T-cell (primary cell): ENCODE results near the gene CCNI. TPM values are rescaled to one million over a fixed set of nuclear protein-coding genes. Genes with fewer than 3 reads are reported as not detected.

ENCODE experiments used
- ATAC-seq, 4 experiments: fragments of 200-7000 bp in 3 of 4; fragments of 150-1000 bp in 1 of 4; cut with Tn5 transposase; replicated peaks in 1 of 4; 1 replicate in 3 of 4; 2 replicates in 1 of 4; pipeline ENCODE4 v1.10.0; 2021; ENCODE audit warnings: moderate library complexity in 3 of 4, mild to moderate bottlenecking in 2 of 4, moderate number of reproducible peaks in 1 of 4
- CTCF ChIA-PET, 2 donors: fragments of 300-600 bp; sonication (Branson Sonifier 250); formaldehyde crosslinking; loops; one replicate each; lab custom pipeline; 2022; ENCODE audit warnings: antibody characterized with exemption in 2 of 2; lab: Charles Lee
- POLR2A ChIA-PET, 2 donors: fragments of 300-600 bp; sonication (Branson Sonifier 250); formaldehyde crosslinking; loops; one replicate each; lab custom pipeline; 2022; ENCODE audit warnings: antibody characterized with exemption in 2 of 2; lab: Charles Lee
- DNase-seq, 35 experiments: peaks; one replicate each; pipeline versions ENCODE4 v3.0.0 to v3.0.0-alpha.2; 2013 to 2023
- H3K27ac ChIP-seq: one replicate; pipeline ENCODE4 v1.5.1; 2013; ENCODE audit warnings: low read length
- H3K27me3 ChIP-seq, 2 experiments: replicated peaks in 1 of 2; 1 replicate in 1 of 2; 2 replicates in 1 of 2; pipeline versions ENCODE4 v1.6.1 to v1.7.0; 2013; ENCODE audit warnings: low read length in 1 of 2, mixed read lengths in 1 of 2; ENCODE audit not compliant: control insufficient read depth in 2 of 2, insufficient read depth in 2 of 2; ENCODE audit errors: extremely low read depth in 1 of 2
- H3K36me3 ChIP-seq, 2 donors: 1 replicate in 1 of 2; 2 replicates in 1 of 2; pipeline versions ENCODE4 v1.6.1 to v1.7.0; 2013; ENCODE audit warnings: low read length in 1 of 2; ENCODE audit not compliant: control insufficient read depth in 2 of 2, insufficient read depth in 1 of 2; ENCODE audit errors: extremely low read depth in 1 of 2
- H3K4me1 ChIP-seq, 2 experiments: 1 replicate in 1 of 2; 2 replicates in 1 of 2; pipeline versions ENCODE4 v1.6.1 to v1.7.0; 2013; ENCODE audit warnings: low read length in 2 of 2, mixed read lengths in 1 of 2; ENCODE audit not compliant: insufficient read depth in 2 of 2, control insufficient read depth in 1 of 2; ENCODE audit errors: extremely low read depth in 1 of 2
- H3K4me3 ChIP-seq, 2 donors: 1 replicate in 1 of 2; 2 replicates in 1 of 2; pipeline versions ENCODE4 v1.5.1 to v1.7.0; 2013; ENCODE audit warnings: mild to moderate bottlenecking in 2 of 2, low read length in 1 of 2, moderate library complexity in 1 of 2; ENCODE audit not compliant: control insufficient read depth in 1 of 2; ENCODE audit errors: extremely low read depth in 1 of 2
- H3K9me3 ChIP-seq: 2 replicates; pipeline ENCODE4 v1.7.0; 2013
- H3K27ac Mint-ChIP-seq, 2 donors: one replicate each; pipeline ENCODE4 v1.8.0; 2020 to 2021; ENCODE audit warnings: mild to moderate bottlenecking in 2 of 2, mixed read lengths in 2 of 2
- H3K27me3 Mint-ChIP-seq, 2 donors: one replicate each; pipeline ENCODE4 v1.8.0; 2021 to 2022; ENCODE audit warnings: mixed read lengths in 2 of 2
- H3K36me3 Mint-ChIP-seq: one replicate; pipeline ENCODE4 v1.8.0; 2021; ENCODE audit warnings: mixed read lengths
- H3K4me1 Mint-ChIP-seq, 3 donors: one replicate each; pipeline ENCODE4 v1.8.0; 2020 to 2022; ENCODE audit warnings: mixed read lengths in 3 of 3, mild to moderate bottlenecking in 1 of 3
- H3K4me3 Mint-ChIP-seq, 3 donors: one replicate each; pipeline ENCODE4 v1.8.0; 2020 to 2022; ENCODE audit warnings: mild to moderate bottlenecking in 3 of 3, mixed read lengths in 3 of 3, moderate library complexity in 3 of 3
- H3K9me3 Mint-ChIP-seq, 3 donors: one replicate each; pipeline ENCODE4 v1.8.0; 2020 to 2022; ENCODE audit warnings: mixed read lengths in 3 of 3
- WGBS: methylation state at CpG from one replicate; pipeline ENCODE4 v1.1.5; 2013; ENCODE audit warnings: missing lambda C conversion rate; ENCODE audit not compliant: insufficient coverage; 5-methylcytosine and 5-hydroxymethylcytosine counted together
- total RNA-seq, 35 experiments: library from RNA in 6 of 35; stranded (reverse) in 6 of 35; fragments of 120-200 nt in 1 of 35; gene quantifications; one replicate each; pipeline versions ENCODE4 v1.2.1 to v1.2.4 and lab custom pipeline; 2013 to 2026

The CCNI gene
- total RNA-seq, 5 donors from 2014 or later (not counting 1 experiment from before 2014, with no cell fraction given), result 229 to 359 (median 256) TPM

GRCh38 chr4:77100234-77100633 is 24.4 kb upstream of the CCNI start:
- Mint-ChIP-seq H3K36me3 (no peaks in the 10 kb centered on the region), H3K4me1 (peaks cover 15 to 24% (median 18%) of the 10 kb centered on the region in 3 donors), H3K4me3 (peak overlapping the region in 1 of 3 donors; percentile 9), H3K27me3 (no peaks in the 10 kb centered on the region), H3K27ac (peak overlapping the region in 1 of 2 donors; percentile 4), H3K9me3 (no peaks in the 10 kb centered on the region)
- Histone ChIP-seq H3K9me3 (no peaks in the 10 kb centered on the region), H3K4me1 (peaks cover 11% of the 10 kb centered on the region in 2 experiments), H3K4me3 (no peak overlapping the region), H3K27me3 (no peaks in the 10 kb centered on the region), H3K36me3 (no peaks in the 10 kb centered on the region), H3K27ac (no peak overlapping the region)
- ATAC-seq, result peak in 2 of 4 experiments; percentile 18 to 46
- POLR2A ChIA-PET, result no interaction called here
- CTCF ChIA-PET, result interaction anchor here in 1 of 2 donors (0.5 to 0.8 kb wide), 2 partner anchors 86 to 105 kb away, joined by 3 to 5 read pairs; no protein-coding TSS in a partner anchor
- DNase-seq, result peak in 1 of 35 experiments; percentile 4
- 20% methylated on average over 1 of the region's 2 CpGs for WGBS

GRCh38 chr4:77097611-77098010 is 21.8 kb upstream of the CCNI start:
- H3K4me3 ChIP-seq, result no peak overlapping the region
- DNase-seq, result no peak
- H3K36me3 ChIP-seq, result no peaks in the 10 kb centered on the region
- CTCF ChIA-PET, result interaction anchor here (0.9 to 4.9 kb wide), 6 partner anchors 33 to 106 kb away, joined by 3 to 85 read pairs (median 5); no protein-coding TSS in a partner anchor
- peaks cover 20 to 33% (median 24%) of the 10 kb centered on the region in 3 donors for H3K4me1 Mint-ChIP-seq
- peaks cover 13% of the 10 kb centered on the region in 2 experiments for H3K4me1 ChIP-seq
- no peak overlapping the region for H3K27ac ChIP-seq
- POLR2A ChIA-PET, result interaction anchor here in 1 of 2 donors (0.6 kb wide), 1 partner anchor 658 kb away, joined by 4 read pairs; no protein-coding TSS in a partner anchor
- H3K27ac Mint-ChIP-seq, result no peak overlapping the region
- H3K27me3 Mint-ChIP-seq, result no peaks in the 10 kb centered on the region
- no peak for ATAC-seq
- no peaks in the 10 kb centered on the region for H3K9me3 Mint-ChIP-seq
- no peak overlapping the region for H3K4me3 Mint-ChIP-seq
- H3K27me3 ChIP-seq, result no peaks in the 10 kb centered on the region
- no peaks in the 10 kb centered on the region for H3K36me3 Mint-ChIP-seq
- no peaks in the 10 kb centered on the region for H3K9me3 ChIP-seq

- WGBS, result 71% methylated on average over 3 of the region's 6 CpGs
- Mint-ChIP-seq H3K36me3 (no peaks in the 10 kb centered on the region), H3K4me3 (no peak overlapping the region), H3K27ac (no peak overlapping the region), H3K4me1 (peaks cover 13 to 24% (median 21%) of the 10 kb centered on the region in 3 donors), H3K27me3 (no peaks in the 10 kb centered on the region), H3K9me3 (no peaks in the 10 kb centered on the region)
- no peak overlapping the region for H3K4me3 ChIP-seq
- DNase-seq (peak; percentile 19 to 78 (median 63)), ATAC-seq (peak; percentile 94 to 98 (median 96))
- H3K9me3 ChIP-seq, result no peaks in the 10 kb centered on the region
- H3K27me3 ChIP-seq, result no peaks in the 10 kb centered on the region
- H3K4me1 ChIP-seq, result peaks cover 5 to 6% of the 10 kb centered on the region in 2 experiments
- no peak overlapping the region for H3K27ac ChIP-seq
- CTCF ChIA-PET, result interaction anchor here (0.7 to 5.4 kb wide), 28 partner anchors 9 to 124 kb away, joined by 3 to 99 read pairs (median 4); partner anchors contain the start of gene CCNI (in 1 of the 2)
- no peaks in the 10 kb centered on the region for H3K36me3 ChIP-seq
- POLR2A ChIA-PET, result no interaction called here
Observed at GRCh38 chr4:77095101-77095821, 19.5 kb upstream of the CCNI start.

- Histone ChIP-seq H3K9me3 (no peaks in the 10 kb centered on the region), H3K4me1 (peaks cover 2 to 3% of the 10 kb centered on the region in 2 experiments), H3K27me3 (no peaks in the 10 kb centered on the region), H3K36me3 (no peaks in the 10 kb centered on the region), H3K4me3 (no peak overlapping the region), H3K27ac (no peak overlapping the region)
- Mint-ChIP-seq H3K4me1 (peaks cover 9 to 20% (median 16%) of the 10 kb centered on the region in 3 donors), H3K27ac (no peak overlapping the region), H3K36me3 (no peaks in the 10 kb centered on the region), H3K4me3 (no peak overlapping the region), H3K27me3 (no peaks in the 10 kb centered on the region), H3K9me3 (no peaks in the 10 kb centered on the region)
- no CpG with 5 or more reads among the region's 3 CpGs for WGBS
- no peak for DNase-seq
- no peak for ATAC-seq
- CTCF ChIA-PET, result interaction anchor here (0.7 to 5.4 kb wide), 10 partner anchors 10 to 123 kb away, joined by 3 to 99 read pairs (median 8); partner anchors contain the start of gene CCNI (in 1 of the 2)
- POLR2A ChIA-PET, result no interaction called here
Observed at GRCh38 chr4:77094496-77094895, 18.7 kb upstream of the CCNI start.

GRCh38 chr4:77093401-77093800 is 17.6 kb upstream of the CCNI start:
- H3K27ac Mint-ChIP-seq, result no peak overlapping the region
- Histone ChIP-seq H3K4me3 (no peak overlapping the region), H3K27ac (no peak overlapping the region), H3K4me1 (peaks cover 2 to 3% of the 10 kb centered on the region in 2 experiments), H3K36me3 (no peaks in the 10 kb centered on the region), H3K27me3 (no peaks in the 10 kb centered on the region), H3K9me3 (no peaks in the 10 kb centered on the region)
- ATAC-seq (no peak), DNase-seq (no peak)
- H3K4me1 Mint-ChIP-seq, result peaks cover 9 to 20% (median 16%) of the 10 kb centered on the region in 3 donors
- no peak overlapping the region for H3K4me3 Mint-ChIP-seq
- no peaks in the 10 kb centered on the region for H3K27me3 Mint-ChIP-seq
- ChIA-PET POLR2A (interaction anchor here in 1 of 2 donors (0.7 kb wide), 1 partner anchor 94 kb away, joined by 4 read pairs; no protein-coding TSS in a partner anchor), CTCF (interaction anchor here (0.6 to 5.4 kb wide), 7 partner anchors 12 to 110 kb away, joined by 3 to 99 read pairs (median 3); no protein-coding TSS in a partner anchor)
- no peaks in the 10 kb centered on the region for H3K36me3 Mint-ChIP-seq
- no peaks in the 10 kb centered on the region for H3K9me3 Mint-ChIP-seq
- WGBS, result no CpG with 5 or more reads among the region's 1 CpG

GRCh38 chr4:77092975-77093374 is 17.2 kb upstream of the CCNI start:
- no peaks in the 10 kb centered on the region for H3K36me3 ChIP-seq
- POLR2A ChIA-PET, result interaction anchor here in 1 of 2 donors (0.7 kb wide), 1 partner anchor 94 kb away, joined by 4 read pairs; no protein-coding TSS in a partner anchor
- no peak overlapping the region for H3K4me3 ChIP-seq
- H3K4me1 Mint-ChIP-seq, result peaks cover 9 to 20% (median 16%) of the 10 kb centered on the region in 3 donors
- H3K27ac ChIP-seq, result no peak overlapping the region
- no peaks in the 10 kb centered on the region for H3K27me3 ChIP-seq
- H3K36me3 Mint-ChIP-seq, result no peaks in the 10 kb centered on the region
- H3K27ac Mint-ChIP-seq, result peak overlapping the region in 1 of 2 donors; percentile 57
- no peaks in the 10 kb centered on the region for H3K9me3 ChIP-seq
- H3K27me3 Mint-ChIP-seq, result no peaks in the 10 kb centered on the region
- H3K4me1 ChIP-seq, result peaks cover 2 to 3% of the 10 kb centered on the region in 2 experiments
- ATAC-seq (no peak), DNase-seq (no peak)
- H3K4me3 Mint-ChIP-seq, result no peak overlapping the region
- 72% methylated on average over 2 of the region's 2 CpGs for WGBS
- H3K9me3 Mint-ChIP-seq, result no peaks in the 10 kb centered on the region
- CTCF ChIA-PET, result interaction anchor here (0.7 to 5.4 kb wide), 7 partner anchors 16 to 111 kb away, joined by 3 to 99 read pairs (median 3); no protein-coding TSS in a partner anchor
